H1 (cell line): Measurements from ENCODE around the gene SLC25A39. TPM values are rescaled to one million over a fixed set of nuclear protein-coding genes. Genes with fewer than 3 reads are reported as not detected.

Experiments used
- EGR1 ChIP-seq: IDR thresholded peaks from 2 replicates; pipeline ENCODE4 v1.6.1; 2011; ENCODE audit warnings: low read depth, low read length, borderline replicate concordance
- EP300 ChIP-seq, 2 experiments: IDR thresholded peaks; 1 replicate in 1 of 2; 2 replicates in 1 of 2; pipeline ENCODE4 v1.6.1; 2011 to 2012; ENCODE audit warnings: low read depth in 2 of 2, low read length in 2 of 2, mild to moderate bottlenecking in 2 of 2, borderline replicate concordance in 1 of 2, inconsistent platforms in 1 of 2, moderate library complexity in 1 of 2
- MAX ChIP-seq: IDR thresholded peaks from 2 replicates; pipeline ENCODE4 v1.6.1; 2012; ENCODE audit warnings: inconsistent platforms
- TBP ChIP-seq: IDR thresholded peaks from 2 replicates; pipeline ENCODE4 v1.6.1; 2011; ENCODE audit warnings: low read depth, low read length, improper control_type of control experiment
- polyA plus RNA-seq, 7 experiments: library from polyadenylated mRNA; depleted of rRNA in 3 of 7; stranded (reverse) in 5 of 7; unstranded in 2 of 7; fragments of >200 nt in 5 of 7; fragments of 200-250 nt in 2 of 7; gene quantifications; 1 replicate in 5 of 7; 2 replicates in 1 of 7; 4 replicates in 1 of 7; pipeline versions ENCODE4 v1.2.1 to v1.2.3, GENCODE V29; 2011 to 2013; ENCODE audit warnings: missing spikeins in 2 of 7, mixed read lengths in 2 of 7
- total RNA-seq: library from RNA; stranded (reverse); fragmentation: NEBNext Ultra II Directional; extraction: Animal tissue kit (Norgen Biotek cat#: 25700); gene quantifications from 2 replicates; pipeline ENCODE4 v1.2.1, GENCODE V29; 2021

The SLC25A39 gene
- total and polyA plus RNA-seq, 2 of the 8 experiments (the other 6 are each of a cell fraction or from before 2014, with no cell fraction given) = 200 to 291 TPM

- TF ChIP-seq TBP (no peak; the same call in 1 of the 2 replicates), MAX (peak; percentile 48), EGR1 (peak; percentile 81; the same call in 1 of the 2 replicates), EP300 (IDR thresholded peaks at IDR 0.05; ENCODE audit: borderline replicate concordance in 1 of 2, low read depth in 2 of 2, low read length in 2 of 2) (no peak)
Measured at GRCh38 chr17:44324571-44325275, at the start of gene SLC25A39 (continued).
